ENCODE measurements around the gene SSNA1.

DNA sequence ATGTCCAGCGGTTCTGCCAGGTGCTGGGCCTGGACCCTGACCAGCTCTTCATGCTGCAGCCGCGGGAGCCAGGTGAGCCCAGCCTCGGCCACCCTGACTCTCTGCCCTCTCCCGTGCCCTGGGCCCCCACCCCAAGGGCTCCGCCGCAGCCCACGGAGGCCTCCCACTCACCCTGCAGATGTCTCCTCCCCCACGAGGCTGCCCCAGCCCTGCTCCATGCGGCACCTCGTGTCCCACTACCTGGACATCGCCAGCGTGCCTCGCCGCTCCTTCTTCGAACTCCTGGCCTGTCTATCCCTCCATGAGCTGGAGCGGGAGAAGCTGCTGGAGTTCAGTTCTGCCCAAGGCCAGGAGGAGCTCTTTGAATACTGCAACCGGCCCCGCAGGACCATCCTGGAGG, 26.1 kb downstream of the SSNA1 start:
- TF ChIP-seq, protein P1, sequence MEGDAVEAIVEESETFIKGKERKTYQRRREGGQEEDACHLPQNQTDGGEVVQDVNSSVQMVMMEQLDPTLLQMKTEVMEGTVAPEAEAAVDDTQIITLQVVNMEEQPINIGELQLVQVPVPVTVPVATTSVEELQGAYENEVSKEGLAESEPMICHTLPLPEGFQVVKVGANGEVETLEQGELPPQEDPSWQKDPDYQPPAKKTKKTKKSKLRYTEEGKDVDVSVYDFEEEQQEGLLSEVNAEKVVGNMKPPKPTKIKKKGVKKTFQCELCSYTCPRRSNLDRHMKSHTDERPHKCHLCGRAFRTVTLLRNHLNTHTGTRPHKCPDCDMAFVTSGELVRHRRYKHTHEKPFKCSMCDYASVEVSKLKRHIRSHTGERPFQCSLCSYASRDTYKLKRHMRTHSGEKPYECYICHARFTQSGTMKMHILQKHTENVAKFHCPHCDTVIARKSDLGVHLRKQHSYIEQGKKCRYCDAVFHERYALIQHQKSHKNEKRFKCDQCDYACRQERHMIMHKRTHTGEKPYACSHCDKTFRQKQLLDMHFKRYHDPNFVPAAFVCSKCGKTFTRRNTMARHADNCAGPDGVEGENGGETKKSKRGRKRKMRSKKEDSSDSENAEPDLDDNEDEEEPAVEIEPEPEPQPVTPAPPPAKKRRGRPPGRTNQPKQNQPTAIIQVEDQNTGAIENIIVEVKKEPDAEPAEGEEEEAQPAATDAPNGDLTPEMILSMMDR (conservative IDR thresholded peaks at IDR 0.05 in 1 of 2, IDR thresholded peaks at IDR 0.05 in 1 of 2; ENCODE audit: low read depth in 1 of 2, low read length in 2 of 2) = no peak
- TF ChIP-seq EZH2 (IDR thresholded peaks at IDR 0.05; ENCODE audit: low read length, missing control alignments) = no peak

Data from fibroblast of lung (primary cell).